Right lung (tissue), 5 donors: Measurements from ENCODE around the gene IP6K3. TPM values are rescaled to one million over a fixed set of nuclear protein-coding genes. Genes with fewer than 3 reads are reported as not detected.

Experiments
- DNase-seq, 2 donors: peaks; one replicate each; pipeline ENCODE4 v3.0.0-alpha.2; 2013
- polyA plus RNA-seq, 5 donors: library from polyadenylated mRNA; unstranded; fragments of 120-200 nt; gene quantifications; one replicate each; pipeline versions ENCODE4 v1.2.1 to v1.2.3, GENCODE V29; 2013; ENCODE audit warnings: inconsistent platforms in 1 of 5, low replicate concordance in 1 of 5; ENCODE audit not compliant: insufficient read length in 5 of 5, insufficient read depth in 1 of 5

Gene IP6K3
- polyA plus RNA-seq, 5 donors: 2.4 to 5.5 (median 3.6) TPM

- no peak for DNase-seq
These were observed 22.3 kb downstream of the IP6K3 start for GRCh38 chr6:33724102-33725023.

- no peak for DNase-seq
These were observed 23.2 kb downstream of the IP6K3 start for GRCh38 chr6:33723371-33724085.

GRCh38 chr6:33722103-33722623 is 24.5 kb downstream of the IP6K3 start:
- no peak for DNase-seq

GRCh38 chr6:33721508-33721907 is 25.2 kb downstream of the IP6K3 start:
- no peak for DNase-seq

GRCh38 chr6:33720998-33721397 is 25.7 kb downstream of the IP6K3 start:
- DNase-seq: no peak

- no peak for DNase-seq
These were observed 27.2 kb downstream of the IP6K3 start for GRCh38 chr6:33719326-33719987.

- no peak for DNase-seq
These were observed 28.0 kb downstream of the IP6K3 start for GRCh38 chr6:33718713-33719112.

GRCh38 chr6:33717934-33718455 is 28.7 kb downstream of the IP6K3 start:
- peak; percentile 88 to 90 for DNase-seq

- no peak for DNase-seq
These were observed 29.6 kb downstream of the IP6K3 start for GRCh38 chr6:33716890-33717632.

GRCh38 chr6:33716379-33716778 is 30.3 kb downstream of the IP6K3 start:
- no peak for DNase-seq

GRCh38 chr6:33714385-33715040 is 32.2 kb downstream of the IP6K3 start:
- no peak for DNase-seq

- no peak for DNase-seq
These were observed 32.9 kb downstream of the IP6K3 start for GRCh38 chr6:33713786-33714185.

- DNase-seq: no peak
These were observed 33.8 kb downstream of the IP6K3 start for GRCh38 chr6:33712914-33713313.

GRCh38 chr6:33711140-33712129 is 35.3 kb downstream of the IP6K3 start, which contains the start of gene UQCC2:
Gene UQCC2 (minus strand): TSS chr6:33711700. CDS start chr6:33711686, 14 bp downstream.
- peak; percentile 98 for DNase-seq

GRCh38 chr6:33710296-33711121 is 36.2 kb downstream of the IP6K3 start:
- no peak for DNase-seq

GRCh38 chr6:33709605-33710295 is 37.0 kb downstream of the IP6K3 start:
- DNase-seq: no peak

GRCh38 chr6:33708516-33709204 is 38.0 kb downstream of the IP6K3 start:
- DNase-seq: no peak
